ENCODE results near the gene ARHGEF17. TPM values are rescaled to one million over a fixed set of nuclear protein-coding genes. Genes with fewer than 3 reads are reported as not detected.

Gene ARHGEF17
- total and polyA plus RNA-seq, 3 experiments from 2014 or later: not detected

DNA sequence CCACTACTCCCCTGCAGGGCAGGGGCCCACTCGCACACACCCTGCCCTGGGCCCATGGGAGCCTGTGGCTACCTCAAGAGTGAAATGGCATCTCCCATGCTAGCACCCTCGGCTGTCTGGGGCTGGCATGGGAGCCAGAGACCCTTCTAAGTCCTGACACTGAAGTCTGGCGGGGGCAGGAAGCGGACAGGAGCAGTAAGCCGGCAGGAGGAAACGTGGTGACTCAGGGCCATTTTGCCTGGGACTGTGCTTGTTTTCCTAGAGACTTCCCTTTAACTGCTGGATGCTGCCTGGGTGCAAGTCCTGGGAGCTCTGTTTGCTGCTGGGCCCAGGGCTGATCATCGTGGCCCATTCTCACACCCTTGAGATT is 84.9 kb downstream of the ARHGEF17 start:
- H3K36me3 ChIP-seq (ENCODE audit: insufficient read depth, low read length): no peaks in the 10 kb centered on the region
- no peaks in the 10 kb centered on the region for H3K9me3 ChIP-seq (ENCODE audit: low read length)
- CTCF ChIA-PET: interaction anchor here (0.7 to 9.1 kb wide), 8 partner anchors 9 to 198 kb away, joined by 3 to 190 read pairs (median 5); partner anchors contain the start of genes ARHGEF17 and RELT
- H3K27me3 ChIP-seq (ENCODE audit: insufficient read depth, low read length, poor library complexity, severe bottlenecking): no peaks in the 10 kb centered on the region
- no peak for DNase-seq
- H3K36me3 Mint-ChIP-seq: peaks cover 0 to 58% (median 0%) of the 10 kb centered on the region in 3 donors
- H3K9me3 Mint-ChIP-seq: no peaks in the 10 kb centered on the region
- H3K4me3 Mint-ChIP-seq: peak overlapping the region in 2 of 7 donors; percentile 37 to 54
- H3K4me1 Mint-ChIP-seq: peaks cover 9 to 10% (median 10%) of the 10 kb centered on the region in 3 donors
- POLR2A ChIA-PET: interaction anchor here (0.8 to 1.9 kb wide), 3 partner anchors 9 to 42 kb away, joined by 3 to 5 read pairs (median 4); no protein-coding TSS in a partner anchor
- H3K4me3 ChIP-seq (ENCODE audit: low read length): no peak overlapping the region
- H3K27ac ChIP-seq (ENCODE audit: low read depth, low read length): no peak overlapping the region
- H3K4me1 ChIP-seq (ENCODE audit: insufficient read depth, low read length): no peaks in the 10 kb centered on the region
- H3K27ac Mint-ChIP-seq: peak overlapping the region in 4 of 8 donors; percentile 36 to 65 (median 50)
- peaks cover 0 to 3% of the 10 kb centered on the region in 2 donors for H3K27me3 Mint-ChIP-seq

DNA sequence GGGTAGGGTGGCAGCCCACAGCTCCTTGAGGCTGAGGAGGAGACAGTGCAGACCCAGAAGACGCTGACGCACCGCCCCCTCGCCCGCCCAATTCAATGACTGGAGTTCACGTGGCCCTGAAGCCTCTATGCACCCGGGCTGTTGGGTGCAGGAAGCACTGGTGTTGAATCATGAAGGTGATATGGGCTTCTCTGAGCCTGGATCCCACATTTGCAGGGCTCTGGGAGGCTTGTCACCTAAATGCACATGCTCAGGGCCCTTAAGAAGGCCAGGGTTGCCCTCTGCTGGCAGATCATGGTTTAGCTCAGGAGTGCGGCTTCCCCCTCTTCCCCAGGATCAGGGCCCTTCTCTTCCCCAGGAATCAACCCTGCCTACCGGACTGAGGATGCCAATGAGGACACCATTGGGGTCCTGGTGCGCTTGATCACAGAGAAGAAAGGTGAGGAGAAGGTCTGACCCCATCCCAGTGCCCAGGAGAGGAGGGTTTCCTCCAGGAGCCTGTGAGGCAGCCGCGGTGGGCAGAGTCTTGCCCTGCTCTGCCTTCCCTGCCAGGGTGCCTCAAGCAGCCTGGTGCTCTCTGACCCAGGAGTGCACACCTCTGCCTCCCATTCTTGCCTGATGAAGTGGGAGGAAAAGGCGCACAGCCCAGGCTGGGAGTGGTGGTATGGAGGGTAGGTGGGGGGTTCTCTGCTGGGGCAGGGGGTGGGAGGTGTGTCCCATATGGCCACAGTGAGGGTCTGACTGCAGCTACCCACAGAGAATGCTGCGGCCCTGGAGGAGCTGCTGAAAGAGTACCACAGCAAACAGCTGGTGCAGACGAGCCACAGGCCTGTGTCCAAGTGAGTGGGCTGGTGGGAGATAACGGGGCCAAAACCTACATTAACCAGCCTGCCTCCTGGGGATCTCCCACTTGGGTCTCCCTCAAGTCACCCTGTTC is 85.7 kb downstream of the ARHGEF17 start:
- Histone ChIP-seq H3K36me3 (ENCODE audit: insufficient read depth, low read length) (no peaks in the 10 kb centered on the region), H3K27me3 (ENCODE audit: insufficient read depth, low read length, poor library complexity, severe bottlenecking) (no peaks in the 10 kb centered on the region), H3K9me3 (ENCODE audit: low read length) (no peaks in the 10 kb centered on the region), H3K4me1 (ENCODE audit: insufficient read depth, low read length) (no peaks in the 10 kb centered on the region), H3K4me3 (ENCODE audit: low read length) (no peak overlapping the region), H3K27ac (ENCODE audit: low read depth, low read length) (no peak overlapping the region)
- ChIA-PET POLR2A (interaction anchor here (0.8 to 1.9 kb wide), 3 partner anchors 9 to 42 kb away, joined by 3 to 5 read pairs (median 4); no protein-coding TSS in a partner anchor), CTCF (interaction anchor here (0.7 to 9.1 kb wide), 10 partner anchors 9 to 197 kb away, joined by 3 to 190 read pairs (median 4); partner anchors contain the start of genes ARHGEF17 and RELT)
- DNase-seq: peak; percentile 49 to 78 (median 55)
- Mint-ChIP-seq H3K4me3 (peak overlapping the region in 2 of 7 donors; percentile 37 to 54), H3K27ac (peak overlapping the region in 5 of 8 donors; percentile 16 to 65 (median 42)), H3K36me3 (peaks cover 0 to 54% (median 0%) of the 10 kb centered on the region in 3 donors), H3K27me3 (peaks cover 0 to 3% of the 10 kb centered on the region in 2 donors), H3K9me3 (no peaks in the 10 kb centered on the region), H3K4me1 (peaks cover 5 to 6% (median 6%) of the 10 kb centered on the region in 3 donors)

DNA sequence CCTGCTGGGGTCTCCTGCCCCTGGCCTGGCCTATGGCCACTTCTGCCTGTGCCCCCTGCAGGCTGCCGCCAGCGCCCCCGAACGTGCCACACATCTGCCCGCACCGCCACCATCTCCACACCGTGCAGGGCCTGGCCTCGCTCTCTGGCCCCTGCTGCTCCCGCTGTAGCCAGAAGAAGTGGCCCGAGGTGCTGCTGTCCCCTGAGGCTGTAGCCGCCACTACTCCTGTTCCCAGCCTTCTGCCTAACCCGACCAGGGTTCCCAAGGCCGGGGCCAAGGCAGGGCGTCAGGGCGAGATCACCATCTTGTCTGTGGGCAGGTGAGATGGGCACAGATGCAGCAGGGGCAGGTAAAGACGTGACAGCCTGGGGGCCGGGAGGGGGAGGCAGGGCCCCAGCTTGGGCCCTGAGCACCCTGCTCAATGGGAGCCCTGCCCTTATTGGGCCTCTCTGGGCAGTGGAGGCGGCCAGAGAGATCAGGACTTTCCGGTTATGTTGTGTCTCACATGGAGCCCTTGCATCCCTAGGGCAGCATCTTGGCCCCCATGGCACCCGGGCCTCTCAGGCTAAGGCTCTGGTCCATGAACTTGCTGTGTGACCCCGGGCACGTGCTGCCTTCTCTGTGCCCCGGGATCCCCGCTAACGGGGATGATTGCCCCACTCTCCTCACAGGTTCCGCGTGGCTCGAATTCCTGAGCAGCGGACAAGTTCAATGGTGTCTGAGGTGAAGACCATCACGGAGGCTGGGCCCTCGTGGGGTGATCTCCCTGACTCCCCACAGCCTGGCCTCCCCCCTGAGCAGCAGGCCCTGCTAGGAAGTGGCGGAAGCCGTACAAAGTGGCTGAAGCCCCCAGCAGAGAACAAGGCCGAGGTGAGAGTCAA is 86.6 kb downstream of the ARHGEF17 start:
- Mint-ChIP-seq H3K4me3 (no peak overlapping the region), H3K4me1 (peaks cover 4 to 5% (median 4%) of the 10 kb centered on the region in 3 donors), H3K9me3 (no peaks in the 10 kb centered on the region), H3K27ac (no peak overlapping the region), H3K27me3 (no peaks in the 10 kb centered on the region), H3K36me3 (peaks cover 0 to 52% (median 0%) of the 10 kb centered on the region in 3 donors)
- Histone ChIP-seq H3K27ac (ENCODE audit: low read depth, low read length) (no peak overlapping the region), H3K4me1 (ENCODE audit: insufficient read depth, low read length) (no peaks in the 10 kb centered on the region), H3K36me3 (ENCODE audit: insufficient read depth, low read length) (no peaks in the 10 kb centered on the region), H3K9me3 (ENCODE audit: low read length) (no peaks in the 10 kb centered on the region), H3K4me3 (ENCODE audit: low read length) (no peak overlapping the region), H3K27me3 (ENCODE audit: insufficient read depth, low read length, poor library complexity, severe bottlenecking) (no peaks in the 10 kb centered on the region)
- ChIA-PET POLR2A (interaction anchor here (1.9 kb wide), 1 partner anchor 29 kb away, joined by 4 read pairs; no protein-coding TSS in a partner anchor), CTCF (interaction anchor here (1.1 to 9.1 kb wide), 3 partner anchors 12 to 44 kb away, joined by 3 to 190 read pairs (median 4); no protein-coding TSS in a partner anchor)
- no peak for DNase-seq

DNA sequence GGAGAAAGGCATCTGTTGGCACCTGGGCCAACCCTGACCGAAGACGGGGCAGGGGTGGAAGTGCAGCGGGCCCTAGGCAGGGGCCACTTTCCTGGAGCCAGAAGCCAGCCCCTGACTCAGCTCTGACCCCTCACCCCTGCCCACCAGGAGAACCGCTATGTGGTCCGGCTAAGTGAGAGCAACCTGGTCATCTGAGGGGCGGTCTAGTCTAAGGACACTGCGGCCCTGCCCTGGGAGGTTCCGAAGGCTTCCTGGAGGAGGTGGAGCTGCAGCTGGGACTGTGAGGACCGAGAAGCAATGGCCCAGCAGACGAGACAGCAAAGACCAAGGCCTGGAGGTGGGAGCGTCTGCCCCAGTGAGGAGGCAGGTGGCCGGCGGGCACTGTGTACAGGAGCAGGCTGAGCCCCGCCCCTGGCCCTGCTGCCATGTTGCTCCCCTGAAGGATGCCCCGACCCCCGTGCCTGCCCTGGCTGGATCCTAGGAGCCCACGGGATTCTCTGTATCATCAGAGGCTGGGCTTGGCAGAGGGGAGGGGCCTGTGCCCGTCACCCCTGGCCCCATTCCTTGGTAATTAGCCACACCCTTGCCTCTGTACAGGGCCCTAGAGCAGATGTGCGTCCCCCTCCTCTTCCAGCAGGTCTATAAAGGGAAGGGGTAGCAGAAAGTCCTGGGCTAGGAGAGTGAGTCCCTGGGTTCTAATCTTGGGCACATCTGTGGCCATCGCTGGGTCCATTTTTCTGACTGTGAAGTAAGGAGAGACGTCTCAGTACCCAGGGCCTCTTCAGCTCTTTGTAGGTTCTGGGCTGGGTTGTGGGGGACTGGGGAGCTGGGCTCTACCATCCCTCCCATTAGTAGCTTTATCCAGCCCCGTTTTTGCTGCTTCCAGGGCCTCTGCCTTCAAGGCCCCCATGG is 87.5 kb downstream of the ARHGEF17 start:
- Mint-ChIP-seq H3K36me3 (peaks cover 0 to 47% (median 0%) of the 10 kb centered on the region in 3 donors), H3K9me3 (no peaks in the 10 kb centered on the region), H3K4me1 (no peaks in the 10 kb centered on the region), H3K27me3 (no peaks in the 10 kb centered on the region), H3K4me3 (no peak overlapping the region), H3K27ac (peak overlapping the region in 3 of 8 donors; percentile 22 to 29 (median 29))
- DNase-seq: no peak
- Histone ChIP-seq H3K27me3 (ENCODE audit: insufficient read depth, low read length, poor library complexity, severe bottlenecking) (no peaks in the 10 kb centered on the region), H3K4me3 (ENCODE audit: low read length) (no peak overlapping the region), H3K4me1 (ENCODE audit: insufficient read depth, low read length) (no peaks in the 10 kb centered on the region), H3K36me3 (ENCODE audit: insufficient read depth, low read length) (no peaks in the 10 kb centered on the region), H3K9me3 (ENCODE audit: low read length) (no peaks in the 10 kb centered on the region), H3K27ac (ENCODE audit: low read depth, low read length) (no peak overlapping the region)
- ChIA-PET POLR2A (no interaction called here), CTCF (interaction anchor here (1.1 to 9.1 kb wide), 2 partner anchors 45 to 55 kb away, joined by 3 to 190 read pairs; no protein-coding TSS in a partner anchor)

DNA sequence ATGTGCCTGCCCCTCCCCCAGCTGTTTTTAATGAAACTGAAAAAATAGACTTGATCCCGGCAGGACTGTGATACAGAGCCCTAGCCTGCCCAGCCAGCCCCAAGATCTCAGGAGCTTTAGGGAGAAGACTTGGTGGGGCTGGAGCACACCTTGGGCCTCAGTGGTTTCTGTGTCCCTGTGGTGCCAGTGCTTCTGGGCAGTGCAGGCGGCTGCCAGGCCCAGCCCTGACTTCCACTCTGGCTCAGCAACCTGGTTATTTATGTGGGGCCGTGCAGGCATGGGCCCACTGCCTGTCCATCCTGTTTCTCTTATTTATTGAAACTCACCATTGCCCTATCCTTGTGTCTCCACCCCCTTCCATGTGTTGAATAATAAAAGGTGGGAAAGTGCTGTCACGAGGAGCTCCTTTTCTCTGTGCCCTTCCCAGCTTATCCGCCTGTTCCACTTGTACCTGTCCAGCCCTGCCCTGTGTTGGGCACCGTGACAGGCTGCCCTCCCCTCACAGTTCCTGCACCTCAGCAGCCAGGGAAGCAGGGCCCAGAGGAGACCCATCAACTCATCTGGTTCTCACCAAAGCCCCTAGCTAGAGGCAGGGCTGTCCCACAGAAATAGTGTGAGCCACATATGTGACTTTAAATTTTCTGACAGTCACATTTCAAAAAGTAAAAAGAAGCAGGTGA is 88.3 kb downstream of the ARHGEF17 start:
- Histone ChIP-seq H3K27me3 (ENCODE audit: insufficient read depth, low read length, poor library complexity, severe bottlenecking) (no peaks in the 10 kb centered on the region), H3K36me3 (ENCODE audit: insufficient read depth, low read length) (no peaks in the 10 kb centered on the region), H3K4me1 (ENCODE audit: insufficient read depth, low read length) (no peaks in the 10 kb centered on the region), H3K27ac (ENCODE audit: low read depth, low read length) (no peak overlapping the region), H3K9me3 (ENCODE audit: low read length) (no peaks in the 10 kb centered on the region), H3K4me3 (ENCODE audit: low read length) (no peak overlapping the region)
- ChIA-PET CTCF (interaction anchor here (1.1 to 9.1 kb wide), 3 partner anchors 23 to 54 kb away, joined by 3 to 190 read pairs (median 3); no protein-coding TSS in a partner anchor), POLR2A (no interaction called here)
- DNase-seq: no peak
- Mint-ChIP-seq H3K27me3 (no peaks in the 10 kb centered on the region), H3K9me3 (no peaks in the 10 kb centered on the region), H3K4me3 (no peak overlapping the region), H3K36me3 (peaks cover 0 to 41% (median 0%) of the 10 kb centered on the region in 3 donors), H3K4me1 (no peaks in the 10 kb centered on the region), H3K27ac (peak overlapping the region in 4 of 8 donors; percentile 17 to 38 (median 32))

DNA sequence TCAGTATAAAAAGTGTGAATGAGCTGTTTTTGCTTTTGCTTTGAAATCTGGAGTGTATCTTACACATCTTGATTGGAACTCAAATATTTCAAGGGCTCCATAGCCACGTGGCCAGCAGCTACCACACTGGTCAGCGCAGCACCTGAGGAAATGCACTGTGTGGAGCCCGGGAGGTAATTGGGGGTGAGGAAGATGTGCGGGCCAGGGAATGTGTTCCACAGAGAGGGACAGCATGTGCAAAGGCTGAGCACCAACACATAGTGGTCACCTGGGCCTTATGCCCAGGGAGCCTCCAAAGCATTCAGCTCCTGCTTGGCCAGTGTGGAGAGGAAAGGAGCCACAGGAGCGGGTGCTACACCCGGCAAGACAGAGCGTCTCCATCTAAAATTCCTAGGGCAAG is 88.9 kb downstream of the ARHGEF17 start:
- H3K4me3 Mint-ChIP-seq: no peak overlapping the region
- no peaks in the 10 kb centered on the region for H3K36me3 ChIP-seq (ENCODE audit: insufficient read depth, low read length)
- H3K4me1 Mint-ChIP-seq: no peaks in the 10 kb centered on the region
- H3K9me3 Mint-ChIP-seq: no peaks in the 10 kb centered on the region
- peaks cover 0 to 39% (median 0%) of the 10 kb centered on the region in 3 donors for H3K36me3 Mint-ChIP-seq
- H3K27me3 Mint-ChIP-seq: no peaks in the 10 kb centered on the region
- ChIA-PET POLR2A (no interaction called here), CTCF (interaction anchor here (1.1 to 9.1 kb wide), 3 partner anchors 23 to 54 kb away, joined by 3 to 190 read pairs (median 3); no protein-coding TSS in a partner anchor)
- no peaks in the 10 kb centered on the region for H3K27me3 ChIP-seq (ENCODE audit: insufficient read depth, low read length, poor library complexity, severe bottlenecking)
- no peaks in the 10 kb centered on the region for H3K4me1 ChIP-seq (ENCODE audit: insufficient read depth, low read length)
- no peaks in the 10 kb centered on the region for H3K9me3 ChIP-seq (ENCODE audit: low read length)
- DNase-seq: no peak
- H3K27ac ChIP-seq (ENCODE audit: low read depth, low read length): no peak overlapping the region
- peak overlapping the region in 1 of 8 donors; percentile 35 for H3K27ac Mint-ChIP-seq
- no peak overlapping the region for H3K4me3 ChIP-seq (ENCODE audit: low read length)

All from CD8-positive, alpha-beta memory T cell (primary cell).